ENCODE results near the gene PHRF1. TPM values are rescaled to one million over a fixed set of nuclear protein-coding genes. Genes with fewer than 3 reads are reported as not detected.

PHRF1 gene
- total and polyA plus RNA-seq, 9 of the 15 experiments (the other 6 are each of a cell fraction or from before 2014, with no cell fraction given), result 0.07 to 37.2 (median 7.7) TPM

DNA sequence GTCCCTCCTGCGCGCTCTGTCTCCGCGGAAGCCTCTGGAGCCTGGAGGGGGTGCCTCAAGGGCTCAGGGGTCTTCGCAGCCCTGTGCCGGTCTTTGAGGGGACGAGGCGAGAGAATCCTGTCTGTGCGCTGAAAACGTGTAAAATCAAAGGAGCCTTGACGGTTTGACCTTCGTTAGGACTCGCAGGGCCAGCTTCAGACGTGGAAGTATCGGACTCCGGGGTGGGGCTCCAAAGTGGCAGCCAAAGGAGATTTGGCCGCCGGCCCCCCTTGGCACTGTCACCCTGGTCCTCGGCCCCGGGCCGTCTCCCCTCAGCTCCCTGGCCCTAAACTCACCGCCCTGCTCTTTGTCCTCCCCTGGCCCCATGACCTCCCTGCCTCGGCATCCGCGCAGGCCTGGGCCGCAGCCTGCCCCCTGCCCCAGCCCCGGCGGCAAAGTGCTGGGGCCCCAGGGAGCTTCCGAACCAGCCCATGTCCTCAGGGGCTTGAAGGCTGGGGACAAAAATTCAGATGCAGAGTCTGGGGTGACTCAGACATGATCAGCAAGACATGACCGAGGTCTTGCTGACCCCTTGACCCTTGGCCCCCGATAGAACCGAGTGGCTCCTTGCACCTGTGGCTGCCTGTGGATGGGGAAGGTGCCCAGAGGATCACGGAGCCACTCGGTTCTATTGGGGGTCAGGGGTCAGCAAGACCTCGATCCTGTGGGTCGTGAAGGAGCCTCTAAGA, 6.9 kb upstream of the PHRF1 start (continued):
- no peak for TF ChIP-seq HLTF (IDR thresholded peaks at IDR 0.05)
- TF ChIP-seq, protein P1, sequence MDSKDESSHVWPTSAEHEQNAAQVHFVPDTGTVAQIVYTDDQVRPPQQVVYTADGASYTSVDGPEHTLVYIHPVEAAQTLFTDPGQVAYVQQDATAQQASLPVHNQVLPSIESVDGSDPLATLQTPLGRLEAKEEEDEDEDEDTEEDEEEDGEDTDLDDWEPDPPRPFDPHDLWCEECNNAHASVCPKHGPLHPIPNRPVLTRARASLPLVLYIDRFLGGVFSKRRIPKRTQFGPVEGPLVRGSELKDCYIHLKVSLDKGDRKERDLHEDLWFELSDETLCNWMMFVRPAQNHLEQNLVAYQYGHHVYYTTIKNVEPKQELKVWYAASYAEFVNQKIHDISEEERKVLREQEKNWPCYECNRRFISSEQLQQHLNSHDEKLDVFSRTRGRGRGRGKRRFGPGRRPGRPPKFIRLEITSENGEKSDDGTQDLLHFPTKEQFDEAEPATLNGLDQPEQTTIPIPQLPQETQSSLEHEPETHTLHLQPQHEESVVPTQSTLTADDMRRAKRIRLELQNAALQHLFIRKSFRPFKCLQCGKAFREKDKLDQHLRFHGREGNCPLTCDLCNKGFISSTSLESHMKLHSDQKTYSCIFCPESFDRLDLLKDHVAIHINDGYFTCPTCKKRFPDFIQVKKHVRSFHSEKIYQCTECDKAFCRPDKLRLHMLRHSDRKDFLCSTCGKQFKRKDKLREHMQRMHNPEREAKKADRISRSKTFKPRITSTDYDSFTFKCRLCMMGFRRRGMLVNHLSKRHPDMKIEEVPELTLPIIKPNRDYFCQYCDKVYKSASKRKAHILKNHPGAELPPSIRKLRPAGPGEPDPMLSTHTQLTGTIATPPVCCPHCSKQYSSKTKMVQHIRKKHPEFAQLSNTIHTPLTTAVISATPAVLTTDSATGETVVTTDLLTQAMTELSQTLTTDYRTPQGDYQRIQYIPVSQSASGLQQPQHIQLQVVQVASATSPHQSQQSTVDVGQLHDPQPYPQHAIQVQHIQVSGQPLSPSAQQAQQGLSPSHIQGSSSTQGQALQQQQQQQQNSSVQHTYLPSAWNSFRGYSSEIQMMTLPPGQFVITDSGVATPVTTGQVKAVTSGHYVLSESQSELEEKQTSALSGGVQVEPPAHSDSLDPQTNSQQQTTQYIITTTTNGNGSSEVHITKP (IDR thresholded peaks at IDR 0.05; ENCODE audit: partially characterized antibody), result peak; percentile 18
- no peak for TF ChIP-seq ZNF124 (CRISPR knock-in tag; IDR thresholded peaks at IDR 0.05)
- no peak for TF ChIP-seq HMG20A (CRISPR knock-in tag; conservative IDR thresholded peaks at IDR 0.05)
- no peak for TF ChIP-seq ARHGAP35 (IDR thresholded peaks at IDR 0.05; ENCODE audit: partially characterized antibody)
- TF ChIP-seq ZNF274 (IDR thresholded peaks at IDR 0.05; ENCODE audit: borderline replicate concordance, low read depth, low read length), result no peak
- no peak for TF ChIP-seq HOXB6 (CRISPR knock-in tag; IDR thresholded peaks at IDR 0.05; ENCODE audit: borderline replicate concordance)
- TF ChIP-seq, protein P2, sequence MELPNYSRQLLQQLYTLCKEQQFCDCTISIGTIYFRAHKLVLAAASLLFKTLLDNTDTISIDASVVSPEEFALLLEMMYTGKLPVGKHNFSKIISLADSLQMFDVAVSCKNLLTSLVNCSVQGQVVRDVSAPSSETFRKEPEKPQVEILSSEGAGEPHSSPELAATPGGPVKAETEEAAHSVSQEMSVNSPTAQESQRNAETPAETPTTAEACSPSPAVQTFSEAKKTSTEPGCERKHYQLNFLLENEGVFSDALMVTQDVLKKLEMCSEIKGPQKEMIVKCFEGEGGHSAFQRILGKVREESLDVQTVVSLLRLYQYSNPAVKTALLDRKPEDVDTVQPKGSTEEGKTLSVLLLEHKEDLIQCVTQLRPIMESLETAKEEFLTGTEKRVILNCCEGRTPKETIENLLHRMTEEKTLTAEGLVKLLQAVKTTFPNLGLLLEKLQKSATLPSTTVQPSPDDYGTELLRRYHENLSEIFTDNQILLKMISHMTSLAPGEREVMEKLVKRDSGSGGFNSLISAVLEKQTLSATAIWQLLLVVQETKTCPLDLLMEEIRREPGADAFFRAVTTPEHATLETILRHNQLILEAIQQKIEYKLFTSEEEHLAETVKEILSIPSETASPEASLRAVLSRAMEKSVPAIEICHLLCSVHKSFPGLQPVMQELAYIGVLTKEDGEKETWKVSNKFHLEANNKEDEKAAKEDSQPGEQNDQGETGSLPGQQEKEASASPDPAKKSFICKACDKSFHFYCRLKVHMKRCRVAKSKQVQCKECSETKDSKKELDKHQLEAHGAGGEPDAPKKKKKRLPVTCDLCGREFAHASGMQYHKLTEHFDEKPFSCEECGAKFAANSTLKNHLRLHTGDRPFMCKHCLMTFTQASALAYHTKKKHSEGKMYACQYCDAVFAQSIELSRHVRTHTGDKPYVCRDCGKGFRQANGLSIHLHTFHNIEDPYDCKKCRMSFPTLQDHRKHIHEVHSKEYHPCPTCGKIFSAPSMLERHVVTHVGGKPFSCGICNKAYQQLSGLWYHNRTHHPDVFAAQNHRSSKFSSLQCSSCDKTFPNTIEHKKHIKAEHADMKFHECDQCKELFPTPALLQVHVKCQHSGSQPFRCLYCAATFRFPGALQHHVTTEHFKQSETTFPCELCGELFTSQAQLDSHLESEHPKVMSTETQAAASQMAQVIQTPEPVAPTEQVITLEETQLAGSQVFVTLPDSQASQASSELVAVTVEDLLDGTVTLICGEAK (IDR thresholded peaks at IDR 0.05), result 0 out of 2 replicates have a peak, but pooled peaks have one; percentile 38
- TF ChIP-seq, protein P2 (CRISPR knock-in tag; IDR thresholded peaks at IDR 0.05), result no peak
- peak; percentile 43 for TF ChIP-seq RBFOX2 (IDR thresholded peaks at IDR 0.05; ENCODE audit: low read depth, low read length)
- no peak for TF ChIP-seq CBX3 (IDR thresholded peaks at IDR 0.05; ENCODE audit: borderline replicate concordance in 1 of 2, low read length in 2 of 2)
- TF ChIP-seq CREM (IDR thresholded peaks at IDR 0.05; ENCODE audit: low read depth), result no peak
- TF ChIP-seq NR2C2 (CRISPR knock-in tag; IDR thresholded peaks at IDR 0.05), result no peak
- peak; percentile 67 for TF ChIP-seq NR2C2 (tag; IDR thresholded peaks at IDR 0.05)
- no peak for TF ChIP-seq MTA3 (IDR thresholded peaks at IDR 0.05; ENCODE audit: borderline replicate concordance)
- TF ChIP-seq ETV6 (IDR thresholded peaks at IDR 0.05; ENCODE audit: borderline replicate concordance in 1 of 2, low read depth in 2 of 2, low read length in 1 of 2), result no peak
- no peak for TF ChIP-seq ETV6 (CRISPR knock-in tag; IDR thresholded peaks at IDR 0.05; ENCODE audit: borderline replicate concordance)

Data from K562 (cell line).